Transverse colon (tissue), 3 donors: Measurements from ENCODE around the gene CDCA3.

ENCODE experiments used
- CTCF ChIP-seq, 5 experiments: fragments of 200-600 bp in 3 of 5; fragments of 450-650 bp in 2 of 5; sonication (generic) in 3 of 5; IDR thresholded peaks; 1 replicate in 2 of 5; 2 replicates in 3 of 5; pipeline ENCODE4 v1.5.1; 2016 to 2017; ENCODE audit warnings: antibody characterized with exemption in 5 of 5, inconsistent platforms in 3 of 5, mild to moderate bottlenecking in 2 of 5, moderate library complexity in 1 of 5
- POLR2A ChIP-seq: fragments of 450-650 bp; IDR thresholded peaks from one replicate; pipeline ENCODE4 v1.6.1; 2016; ENCODE audit warnings: antibody characterized with exemption, mild to moderate bottlenecking, moderate library complexity

GRCh38 chr12:6824901-6825381, 26.1 kb downstream of the CDCA3 start:
- TF ChIP-seq CTCF (IDR thresholded peaks at IDR 0.05) (no peak), POLR2A (no peak)
